Fibroblast of lung (primary cell): ENCODE data around the gene PAM16. TPM values are rescaled to one million over a fixed set of nuclear protein-coding genes. Genes with fewer than 3 reads are reported as not detected.

Source experiments
- DNase-seq, 2 donors: peaks; one replicate each; pipeline versions ENCODE4 v3.0.0 to v3.0.0-alpha.2; 2010; ENCODE audit warnings: low read depth in 2 of 2
- H2AFZ ChIP-seq: 2 replicates; pipeline ENCODE4 v1.5.1; 2012; ENCODE audit warnings: low read length, control low read depth, inconsistent platforms
- H3K27ac ChIP-seq: 2 replicates; pipeline ENCODE4 v1.5.1; 2011; ENCODE audit warnings: low read length, control low read depth; ENCODE audit not compliant: insufficient read depth
- H3K27me3 ChIP-seq: 2 replicates; pipeline ENCODE4 v1.5.1; 2011; ENCODE audit warnings: mild to moderate bottlenecking, low read length; ENCODE audit not compliant: control insufficient read depth, insufficient read depth
- H3K36me3 ChIP-seq: 2 replicates; pipeline ENCODE4 v1.5.1; 2011; ENCODE audit warnings: low read length; ENCODE audit not compliant: control insufficient read depth, insufficient read depth
- H3K4me1 ChIP-seq: 2 replicates; pipeline ENCODE4 v1.5.1; 2011; ENCODE audit warnings: low read length; ENCODE audit not compliant: control insufficient read depth, insufficient read depth; ENCODE audit errors: extremely low read depth
- H3K4me2 ChIP-seq: 2 replicates; pipeline ENCODE4 v1.5.1; 2011; ENCODE audit warnings: low read length, control low read depth; ENCODE audit not compliant: insufficient read depth; ENCODE audit errors: extremely low read depth
- H3K4me3 ChIP-seq, 4 experiments: fragments of 200-600 bp in 1 of 4; sonication (generic) in 1 of 4; replicated peaks in 1 of 4; 2 replicates each; pipeline ENCODE4 v1.5.1; 2011 to 2016; ENCODE audit warnings: low read length in 4 of 4, low read depth in 3 of 4, mild to moderate bottlenecking in 3 of 4, control low read depth in 2 of 4, inconsistent platforms in 1 of 4, mixed read lengths in 1 of 4; ENCODE audit not compliant: insufficient read depth in 1 of 4; ENCODE audit errors: control extremely low read depth in 1 of 4
- H3K79me2 ChIP-seq: 2 replicates; pipeline ENCODE4 v1.5.1; 2012; ENCODE audit warnings: mild to moderate bottlenecking, low read length, inconsistent platforms; ENCODE audit not compliant: control insufficient read depth, insufficient read depth
- H3K9ac ChIP-seq: 2 replicates; pipeline ENCODE4 v1.5.1; 2011; ENCODE audit warnings: mild to moderate bottlenecking, low read length, control low read depth; ENCODE audit not compliant: insufficient read depth
- H3K9me3 ChIP-seq: 2 replicates; pipeline ENCODE4 v1.5.1; 2012; ENCODE audit warnings: low read depth, low read length; ENCODE audit not compliant: control insufficient read depth, insufficient read depth
- H4K20me1 ChIP-seq: 2 replicates; pipeline ENCODE4 v1.5.1; 2011; ENCODE audit warnings: low read length; ENCODE audit not compliant: control insufficient read depth, insufficient read depth; ENCODE audit errors: extremely low read depth
- EZH2 ChIP-seq: IDR thresholded peaks from 2 replicates; pipeline ENCODE4 v1.5.1; 2012; ENCODE audit warnings: low read length, control low read depth, mild to moderate bottlenecking; ENCODE audit errors: missing control alignments
- polyA plus RNA-seq, 2 donors: library from polyadenylated mRNA; depleted of rRNA in 1 of 2; stranded (reverse) in 1 of 2; unstranded in 1 of 2; fragments of >200 nt; gene quantifications; 2 replicates each; pipeline ENCODE4 v1.2.1, GENCODE V29; 2011 to 2012; ENCODE audit warnings: missing spikeins in 1 of 2
- total RNA-seq: library from RNA; depleted of rRNA; stranded (reverse); fragments of >200 nt; gene quantifications from 2 replicates; pipeline ENCODE4 v1.2.1, GENCODE V29; 2014
- TF ChIP-seq, protein P1 (sequence below), 2 donors: IDR thresholded peaks in 1 of 2; conservative IDR thresholded peaks in 1 of 2; 1 replicate in 1 of 2; 2 replicates in 1 of 2; pipeline ENCODE4 v1.5.1; 2011 to 2012; ENCODE audit warnings: low read length in 2 of 2, control low read depth in 1 of 2, inconsistent platforms in 1 of 2, low read depth in 1 of 2, mild to moderate bottlenecking in 1 of 2

PAM16 gene
- total and polyA plus RNA-seq, 2 donors (not counting 1 experiment from before 2014, with no cell fraction given), result 14.8 to 34.3 TPM

DNA sequence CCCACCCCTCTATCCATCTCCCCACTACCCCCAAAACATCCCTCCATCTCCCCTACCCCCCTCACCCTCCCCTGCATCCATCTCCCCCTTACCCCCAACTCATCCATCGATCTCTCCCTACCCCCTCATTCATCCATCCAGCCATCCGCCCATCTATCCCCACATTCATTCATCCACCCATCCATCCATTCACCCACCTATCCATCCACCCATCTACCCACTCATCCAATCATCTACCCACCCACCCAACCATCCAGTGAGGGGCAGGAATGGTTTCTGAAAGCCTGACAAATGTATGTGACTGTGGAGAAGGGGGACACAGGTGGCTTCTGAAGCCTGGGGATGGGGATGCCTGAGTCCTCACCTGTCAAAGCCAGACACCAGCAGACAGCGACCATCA is 8.8 kb upstream of the PAM16 start:
- Histone ChIP-seq H2AFZ (no peak overlapping the region), H3K36me3 (peaks cover 4% of the 10 kb centered on the region), H3K27ac (no peak overlapping the region), H3K27me3 (no peaks in the 10 kb centered on the region), H3K9me3 (no peaks in the 10 kb centered on the region), H3K4me2 (no peak overlapping the region), H3K4me1 (no peaks in the 10 kb centered on the region), H3K79me2 (no peaks in the 10 kb centered on the region), H3K4me3 (no peak overlapping the region), H3K9ac (no peak overlapping the region), H4K20me1 (no peaks in the 10 kb centered on the region)
- TF ChIP-seq, protein P1, sequence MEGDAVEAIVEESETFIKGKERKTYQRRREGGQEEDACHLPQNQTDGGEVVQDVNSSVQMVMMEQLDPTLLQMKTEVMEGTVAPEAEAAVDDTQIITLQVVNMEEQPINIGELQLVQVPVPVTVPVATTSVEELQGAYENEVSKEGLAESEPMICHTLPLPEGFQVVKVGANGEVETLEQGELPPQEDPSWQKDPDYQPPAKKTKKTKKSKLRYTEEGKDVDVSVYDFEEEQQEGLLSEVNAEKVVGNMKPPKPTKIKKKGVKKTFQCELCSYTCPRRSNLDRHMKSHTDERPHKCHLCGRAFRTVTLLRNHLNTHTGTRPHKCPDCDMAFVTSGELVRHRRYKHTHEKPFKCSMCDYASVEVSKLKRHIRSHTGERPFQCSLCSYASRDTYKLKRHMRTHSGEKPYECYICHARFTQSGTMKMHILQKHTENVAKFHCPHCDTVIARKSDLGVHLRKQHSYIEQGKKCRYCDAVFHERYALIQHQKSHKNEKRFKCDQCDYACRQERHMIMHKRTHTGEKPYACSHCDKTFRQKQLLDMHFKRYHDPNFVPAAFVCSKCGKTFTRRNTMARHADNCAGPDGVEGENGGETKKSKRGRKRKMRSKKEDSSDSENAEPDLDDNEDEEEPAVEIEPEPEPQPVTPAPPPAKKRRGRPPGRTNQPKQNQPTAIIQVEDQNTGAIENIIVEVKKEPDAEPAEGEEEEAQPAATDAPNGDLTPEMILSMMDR (conservative IDR thresholded peaks at IDR 0.05 in 1 of 2, IDR thresholded peaks at IDR 0.05 in 1 of 2; ENCODE audit: low read depth in 1 of 2, low read length in 2 of 2), result no peak
- TF ChIP-seq EZH2, result no peak
- DNase-seq, result no peak

DNA sequence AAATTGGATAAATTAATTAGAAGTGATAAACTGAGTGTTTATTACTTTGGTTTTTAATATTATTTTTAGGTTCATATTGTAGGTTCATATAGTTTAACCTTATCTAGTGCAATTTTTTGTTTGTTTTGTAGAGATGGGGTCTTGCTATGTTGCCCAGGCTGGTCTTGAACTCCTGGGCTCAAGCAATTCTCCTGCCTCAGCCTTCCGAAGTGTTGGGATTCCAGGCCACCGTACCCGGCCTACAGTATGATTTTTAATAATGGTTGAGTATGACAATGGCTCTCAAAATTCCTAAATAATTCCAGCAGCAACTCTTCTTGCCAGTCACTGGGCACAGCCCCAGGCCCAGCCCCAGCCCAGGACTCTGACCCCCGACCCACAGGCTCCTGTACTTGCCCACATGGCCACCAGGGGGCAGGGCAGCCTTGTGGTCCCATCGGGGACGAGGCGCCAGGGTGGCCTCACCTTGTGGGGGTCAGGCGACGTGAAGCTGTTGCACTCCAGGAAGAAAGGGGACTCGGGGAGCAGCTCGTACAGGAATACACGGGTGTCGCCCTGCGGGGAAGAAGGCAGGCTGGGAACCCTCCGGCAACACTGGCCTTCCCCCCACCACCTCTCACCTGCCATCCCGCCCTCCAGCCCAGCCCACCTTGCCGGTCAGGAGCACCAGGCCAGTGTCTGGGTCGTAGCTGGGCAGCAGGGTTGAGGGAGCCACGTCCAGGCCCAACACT is 7.9 kb upstream of the PAM16 start:
- Histone ChIP-seq H3K27ac (no peak overlapping the region), H3K79me2 (no peaks in the 10 kb centered on the region), H3K4me2 (no peak overlapping the region), H4K20me1 (no peaks in the 10 kb centered on the region), H3K4me1 (no peaks in the 10 kb centered on the region), H3K27me3 (no peaks in the 10 kb centered on the region), H3K9me3 (no peaks in the 10 kb centered on the region), H3K4me3 (no peak overlapping the region), H3K36me3 (peaks cover 4% of the 10 kb centered on the region), H3K9ac (no peak overlapping the region), H2AFZ (no peak overlapping the region)
- DNase-seq, result peak in 1 of 2 donors; percentile 34
- TF ChIP-seq EZH2, result no peak
- TF ChIP-seq, protein P1 (conservative IDR thresholded peaks at IDR 0.05 in 1 of 2, IDR thresholded peaks at IDR 0.05 in 1 of 2; ENCODE audit: low read depth in 1 of 2, low read length in 2 of 2), result peak; percentile 89 to 92

DNA sequence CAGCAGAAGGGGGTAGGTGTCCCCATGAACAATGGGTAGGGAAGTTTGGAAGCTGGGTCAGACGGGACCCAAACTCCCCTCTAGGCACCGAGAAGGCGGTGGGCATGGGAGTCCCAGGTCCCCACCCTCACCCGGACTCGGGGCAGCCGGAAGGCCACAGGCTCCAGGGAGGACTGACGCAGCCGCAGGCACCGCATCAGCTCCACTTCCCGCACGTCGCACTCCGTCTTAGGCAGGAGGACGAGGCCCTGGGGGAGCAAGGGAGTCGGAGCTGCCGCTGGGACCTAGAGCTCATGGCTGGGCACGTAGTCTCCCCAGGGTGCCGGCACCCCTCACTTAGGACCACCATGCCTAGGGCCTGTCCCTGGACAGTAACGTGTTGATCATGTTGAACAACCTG is 7.1 kb upstream of the PAM16 start:
- TF ChIP-seq, protein P1 (conservative IDR thresholded peaks at IDR 0.05 in 1 of 2, IDR thresholded peaks at IDR 0.05 in 1 of 2; ENCODE audit: low read depth in 1 of 2, low read length in 2 of 2), result no peak
- TF ChIP-seq EZH2, result no peak
- Histone ChIP-seq H3K79me2 (no peaks in the 10 kb centered on the region), H3K36me3 (peaks cover 4% of the 10 kb centered on the region), H3K27me3 (no peaks in the 10 kb centered on the region), H3K4me2 (no peak overlapping the region), H3K4me1 (no peaks in the 10 kb centered on the region), H3K9me3 (no peaks in the 10 kb centered on the region), H3K27ac (no peak overlapping the region), H3K4me3 (no peak overlapping the region), H4K20me1 (no peaks in the 10 kb centered on the region), H3K9ac (no peak overlapping the region), H2AFZ (no peak overlapping the region)
- DNase-seq, result no peak
